ENCODE measurements around the gene CDKN2AIP.

The CDKN2AIP gene

DNA sequence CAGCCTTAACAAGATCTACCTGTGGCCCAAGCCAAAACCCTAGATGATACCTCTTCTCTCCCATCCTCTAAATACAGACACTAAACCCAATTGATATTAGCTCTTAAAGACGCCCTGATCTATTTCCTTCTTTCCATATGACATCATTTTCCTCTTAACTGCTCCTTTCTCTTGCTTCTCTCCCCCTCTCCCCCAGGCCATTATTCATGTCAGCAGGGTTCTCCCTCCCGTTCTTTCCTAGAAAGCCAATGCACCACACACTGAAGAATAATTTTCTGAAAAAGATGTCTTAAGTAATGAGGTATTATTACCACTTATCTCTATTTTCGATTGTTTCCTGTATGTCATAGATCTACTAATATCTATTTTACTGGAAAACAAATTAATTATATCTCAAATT is 50.7 kb downstream of the CDKN2AIP start:
- DNase-seq (ENCODE audit: low spot score) = no peak

Measured in CD4-positive, alpha-beta T cell treated with Interleukin-2 at 100 ng/mL for 4 hours (primary cell).